C4-2B (cell line): ENCODE measurements around the gene LDHA.

Experiments
- H3K27ac ChIP-seq: fragments of 450-650 bp; 2 replicates; pipeline ENCODE4 v1.5.1; 2017
- ZFX ChIP-seq: fragments of 450-650 bp; IDR thresholded peaks from 2 replicates; pipeline ENCODE4 v1.6.1; 2017
- TF ChIP-seq, protein P1 (sequence below): fragments of 450-650 bp; conservative IDR thresholded peaks from 2 replicates; pipeline ENCODE4 v1.5.1; 2017; ENCODE audit warnings: mild to moderate bottlenecking

The LDHA gene

DNA sequence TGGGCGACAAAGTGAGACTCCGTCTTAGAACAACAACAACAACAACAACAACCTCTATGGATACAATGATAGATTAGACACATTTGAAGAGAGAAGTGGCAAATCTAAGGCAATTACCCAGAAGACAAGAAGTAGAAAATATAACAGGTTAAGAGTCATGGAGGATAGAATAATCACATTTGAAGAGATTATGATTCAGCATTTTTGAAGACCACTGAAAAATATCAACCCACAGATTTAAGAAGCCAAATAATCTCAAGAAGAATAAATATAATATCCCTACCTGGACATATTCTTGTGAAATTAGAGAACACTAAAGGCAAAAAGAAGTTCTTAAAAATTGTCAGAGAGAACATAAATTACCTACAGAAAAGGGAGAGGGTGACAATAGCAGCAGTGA, 25.7 kb downstream of the LDHA start:
- TF ChIP-seq, protein P1, sequence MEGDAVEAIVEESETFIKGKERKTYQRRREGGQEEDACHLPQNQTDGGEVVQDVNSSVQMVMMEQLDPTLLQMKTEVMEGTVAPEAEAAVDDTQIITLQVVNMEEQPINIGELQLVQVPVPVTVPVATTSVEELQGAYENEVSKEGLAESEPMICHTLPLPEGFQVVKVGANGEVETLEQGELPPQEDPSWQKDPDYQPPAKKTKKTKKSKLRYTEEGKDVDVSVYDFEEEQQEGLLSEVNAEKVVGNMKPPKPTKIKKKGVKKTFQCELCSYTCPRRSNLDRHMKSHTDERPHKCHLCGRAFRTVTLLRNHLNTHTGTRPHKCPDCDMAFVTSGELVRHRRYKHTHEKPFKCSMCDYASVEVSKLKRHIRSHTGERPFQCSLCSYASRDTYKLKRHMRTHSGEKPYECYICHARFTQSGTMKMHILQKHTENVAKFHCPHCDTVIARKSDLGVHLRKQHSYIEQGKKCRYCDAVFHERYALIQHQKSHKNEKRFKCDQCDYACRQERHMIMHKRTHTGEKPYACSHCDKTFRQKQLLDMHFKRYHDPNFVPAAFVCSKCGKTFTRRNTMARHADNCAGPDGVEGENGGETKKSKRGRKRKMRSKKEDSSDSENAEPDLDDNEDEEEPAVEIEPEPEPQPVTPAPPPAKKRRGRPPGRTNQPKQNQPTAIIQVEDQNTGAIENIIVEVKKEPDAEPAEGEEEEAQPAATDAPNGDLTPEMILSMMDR: no peak
- TF ChIP-seq ZFX: no peak
- H3K27ac ChIP-seq: no peak overlapping the region

DNA sequence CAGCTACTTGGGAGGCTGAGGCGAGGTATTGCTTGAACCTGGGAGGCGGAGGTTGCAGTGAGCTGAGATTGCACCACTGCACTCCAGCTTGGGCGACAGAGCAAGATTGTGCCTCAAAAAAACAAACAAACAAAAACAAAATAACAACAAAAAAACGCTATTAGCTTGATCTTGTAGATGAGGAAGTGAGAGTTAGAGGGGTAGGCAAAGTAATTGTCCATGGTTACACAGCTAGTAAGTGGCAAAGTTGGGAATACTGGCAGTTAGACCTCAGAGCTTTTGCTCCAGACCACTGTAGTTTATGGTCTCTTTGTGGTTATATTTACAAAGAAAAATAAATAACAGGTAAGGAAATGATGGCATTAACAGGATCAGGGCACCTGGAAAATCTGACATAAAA, 32.9 kb downstream of the LDHA start:
- no peak for TF ChIP-seq ZFX
- TF ChIP-seq, protein P1: no peak
- no peak overlapping the region for H3K27ac ChIP-seq

DNA sequence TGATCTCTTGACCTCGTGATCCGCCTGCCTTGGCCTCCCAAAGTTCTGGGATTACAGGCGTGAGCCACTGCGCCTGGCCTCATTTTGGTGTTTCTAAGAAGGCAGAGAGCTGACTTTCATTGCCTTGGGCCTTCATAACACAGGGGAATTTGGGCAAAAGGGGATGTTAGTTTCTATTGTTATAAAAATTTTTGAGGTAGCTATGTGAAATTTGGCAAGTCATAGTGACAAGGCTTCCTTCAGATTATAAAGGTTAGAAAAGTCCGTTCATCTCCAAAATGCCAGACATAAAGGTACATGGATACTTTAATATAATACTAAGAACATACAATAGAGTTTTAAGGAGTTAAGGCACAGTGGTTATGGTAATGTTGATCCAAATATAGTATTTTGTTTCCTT, 35.0 kb downstream of the LDHA start:
- no peak overlapping the region for H3K27ac ChIP-seq
- TF ChIP-seq, protein P1: no peak
- TF ChIP-seq ZFX: no peak

DNA sequence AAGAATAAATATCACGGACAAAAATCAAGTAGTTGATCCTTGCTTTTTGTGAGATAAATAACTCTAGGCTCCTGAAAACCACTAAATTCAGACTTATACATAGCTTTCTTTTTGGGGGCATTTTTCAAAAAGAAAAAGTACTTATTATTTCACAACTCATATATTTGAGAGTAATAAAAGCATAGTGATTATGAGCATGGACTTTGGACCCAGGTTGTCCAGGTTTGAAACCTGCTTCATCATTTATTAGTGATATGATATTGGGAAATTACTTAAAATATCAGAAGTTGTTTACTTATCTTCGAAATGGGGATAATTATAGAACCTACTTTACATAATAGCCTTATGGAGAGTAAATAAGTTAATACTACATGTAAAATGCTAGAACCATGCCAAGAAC, 44.3 kb downstream of the LDHA start:
- no peak overlapping the region for H3K27ac ChIP-seq
- no peak for TF ChIP-seq ZFX
- TF ChIP-seq, protein P1: no peak

DNA sequence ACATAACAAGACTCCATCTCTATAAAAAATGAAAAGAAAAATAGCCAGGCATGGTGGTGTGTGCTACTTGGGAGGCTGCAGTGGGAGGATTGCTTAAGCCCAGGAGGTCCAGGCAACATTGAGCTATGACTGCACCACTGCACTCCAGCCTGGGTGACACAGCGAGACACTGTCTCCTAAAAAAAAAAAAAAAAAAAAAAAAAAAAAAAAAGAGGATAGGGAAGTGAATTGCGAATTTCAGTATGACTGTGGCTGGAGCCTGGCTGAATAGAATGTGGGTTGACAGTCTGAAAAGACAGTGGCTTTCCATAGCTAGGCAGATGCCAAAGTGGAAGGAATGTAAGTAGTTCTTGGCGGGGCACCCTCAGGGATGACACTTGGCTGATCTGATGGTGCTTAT, 54.9 kb downstream of the LDHA start:
- H3K27ac ChIP-seq: no peak overlapping the region
- TF ChIP-seq, protein P1: no peak
- TF ChIP-seq ZFX: no peak

DNA sequence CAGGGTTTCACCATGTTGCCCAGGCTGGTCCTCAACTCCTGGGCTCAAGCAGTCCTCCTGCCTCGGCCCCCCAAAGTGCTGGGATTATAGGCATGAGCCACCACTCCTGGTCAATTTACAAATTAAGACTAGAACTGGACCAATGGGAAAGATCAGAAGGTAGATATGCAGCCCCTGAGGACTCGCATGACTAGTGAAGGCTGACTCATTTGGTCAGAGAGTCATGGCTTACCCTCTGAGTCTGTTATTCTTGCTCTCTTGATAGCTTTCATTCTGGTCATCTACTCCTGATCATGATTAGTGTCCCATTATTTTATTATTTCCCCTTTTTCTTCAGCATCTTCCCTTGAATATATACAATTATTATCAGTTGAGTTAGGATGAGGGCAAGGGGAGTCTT, 58.6 kb downstream of the LDHA start:
- TF ChIP-seq ZFX: no peak
- TF ChIP-seq, protein P1: no peak
- H3K27ac ChIP-seq: no peak overlapping the region

DNA sequence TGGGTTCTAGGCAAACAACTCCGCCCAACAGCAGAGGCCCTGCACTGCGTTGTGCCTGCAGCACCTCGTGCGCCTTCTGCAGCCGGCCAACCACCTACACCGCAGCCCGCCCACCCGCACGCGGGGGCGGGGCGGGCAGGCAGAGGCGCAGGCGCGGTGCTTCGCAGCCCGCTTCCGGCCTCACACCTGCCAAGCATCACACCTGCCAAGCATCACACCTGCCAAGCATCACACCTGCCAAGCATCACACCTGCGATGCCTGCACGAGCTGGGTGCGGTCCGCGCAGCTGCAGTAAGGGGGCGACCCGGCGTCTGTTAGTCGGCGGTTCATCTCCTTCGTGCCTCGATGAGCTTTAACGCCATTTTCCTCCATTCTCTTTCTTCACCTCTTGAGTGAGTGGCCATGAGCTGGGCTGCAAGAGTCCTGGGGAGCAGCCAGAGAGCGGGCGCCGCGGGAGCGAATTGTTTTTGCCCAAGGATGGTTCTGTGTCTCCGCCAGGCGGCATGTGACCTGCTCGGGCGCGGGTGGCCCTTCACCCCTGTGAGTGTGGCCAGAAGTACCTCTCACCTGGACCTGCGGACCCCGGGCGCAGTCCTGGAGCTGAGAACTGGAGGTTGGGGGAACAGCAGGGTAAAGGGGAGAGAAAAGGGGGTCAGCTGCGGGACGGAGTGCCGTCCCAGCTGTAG, 61.5 kb downstream of the LDHA start, which contains the start of gene LDHAL6A:
LDHAL6A (plus strand) TSS at position 171 of the 687 bp plus-strand sequence. CDS start 825 bp downstream, outside the sequence.
- TF ChIP-seq, protein P1: no peak
- TF ChIP-seq ZFX: no peak
- 0 out of 2 replicates have a peak within 1 kb of the TSS, but pooled peaks have one; percentile 4 for H3K27ac ChIP-seq
